MM.1S (cell line): ENCODE measurements around the gene PLA2G2D.

Experiments used
- CTCF ChIP-seq: fragments of 300-600 bp; sonication (generic); IDR thresholded peaks from 2 replicates; pipeline ENCODE4 v1.5.1; 2016; ENCODE audit warnings: antibody characterized with exemption, low read length, mixed read lengths
- EZH2 ChIP-seq: fragments of 300-600 bp; sonication (generic); optimal IDR thresholded peaks from 2 replicates; pipeline ENCODE3; 2017; ENCODE audit warnings: low read depth, mild to moderate bottlenecking, antibody characterized with exemption, low read length, mixed read lengths

- TF ChIP-seq CTCF (no peak), EZH2 (no peak)
Observed at GRCh38 chr1:20096840-20097447, 22.4 kb downstream of the PLA2G2D start.
